DMS 273 (cell line): ENCODE results near the gene CFAP206.
A peak's percentile ranks its signal among the peaks of the same experiment; 100 is the strongest.

Experiments
- DNase-seq: peaks from one replicate; lab custom pipeline; 2025; ENCODE audit not compliant: unreplicated experiment; lab: John Stamatoyannopoulos, UW

The CFAP206 gene

GRCh38 chr6:87407901-87408720 lies at the start of gene CFAP206:
TSS of gene CFAP206 (plus strand) at chr6:87407972. CDS start at chr6:87409840, 1,868 bp downstream.
- DNase-seq, result peak; percentile 94

- DNase-seq, result no peak
Observed at GRCh38 chr6:87364602-87365252, 43.0 kb upstream of the CFAP206 start.

- no peak for DNase-seq
Observed at GRCh38 chr6:87366072-87366827, 41.5 kb upstream of the CFAP206 start.

- no peak for DNase-seq
Observed at GRCh38 chr6:87366899-87367298, 40.9 kb upstream of the CFAP206 start.

- DNase-seq, result no peak
Observed at GRCh38 chr6:87373377-87373776, 34.4 kb upstream of the CFAP206 start.

GRCh38 chr6:87375315-87375714 lies 32.5 kb upstream of the CFAP206 start:
- DNase-seq, result no peak

GRCh38 chr6:87376643-87377042 lies 31.1 kb upstream of the CFAP206 start:
- DNase-seq, result no peak

GRCh38 chr6:87378947-87379346 lies 28.8 kb upstream of the CFAP206 start:
- no peak for DNase-seq

GRCh38 chr6:87382861-87383260 lies 24.9 kb upstream of the CFAP206 start:
- peak; percentile 7 for DNase-seq

- DNase-seq, result no peak
Observed at GRCh38 chr6:87384038-87384437, 23.7 kb upstream of the CFAP206 start.

GRCh38 chr6:87384449-87384848 lies 23.3 kb upstream of the CFAP206 start:
- no peak for DNase-seq

- peak; percentile 60 for DNase-seq
Observed at GRCh38 chr6:87391334-87391733, 16.4 kb upstream of the CFAP206 start.

- peak; percentile 81 for DNase-seq
Observed at GRCh38 chr6:87393026-87393622, 14.6 kb upstream of the CFAP206 start.

GRCh38 chr6:87395431-87395830 lies 12.3 kb upstream of the CFAP206 start:
- no peak for DNase-seq

GRCh38 chr6:87396595-87397392 lies 11.0 kb upstream of the CFAP206 start:
- DNase-seq, result no peak

- DNase-seq, result no peak
Observed at GRCh38 chr6:87397656-87398055, 10.1 kb upstream of the CFAP206 start.

GRCh38 chr6:87401832-87402231 lies 5.9 kb upstream of the CFAP206 start:
- DNase-seq, result no peak

GRCh38 chr6:87407561-87407900 lies 241 bp upstream of the CFAP206 start:
- peak; percentile 85 for DNase-seq

- DNase-seq, result no peak
Observed at GRCh38 chr6:87408721-87409155, 966 bp downstream of the CFAP206 start.

- DNase-seq, result no peak
Observed at GRCh38 chr6:87419266-87419665, 11.5 kb downstream of the CFAP206 start.

GRCh38 chr6:87420360-87420759 lies 12.6 kb downstream of the CFAP206 start:
- DNase-seq, result no peak
